NCI-H146 treated with DMSO at 0.1 percent for 48 hours (cell line): ENCODE data around the gene PTPRM.

Source experiments
- DNase-seq: peaks from one replicate; lab custom pipeline; 2025; ENCODE audit not compliant: unreplicated experiment; lab: John Stamatoyannopoulos, UW

PTPRM gene

DNA sequence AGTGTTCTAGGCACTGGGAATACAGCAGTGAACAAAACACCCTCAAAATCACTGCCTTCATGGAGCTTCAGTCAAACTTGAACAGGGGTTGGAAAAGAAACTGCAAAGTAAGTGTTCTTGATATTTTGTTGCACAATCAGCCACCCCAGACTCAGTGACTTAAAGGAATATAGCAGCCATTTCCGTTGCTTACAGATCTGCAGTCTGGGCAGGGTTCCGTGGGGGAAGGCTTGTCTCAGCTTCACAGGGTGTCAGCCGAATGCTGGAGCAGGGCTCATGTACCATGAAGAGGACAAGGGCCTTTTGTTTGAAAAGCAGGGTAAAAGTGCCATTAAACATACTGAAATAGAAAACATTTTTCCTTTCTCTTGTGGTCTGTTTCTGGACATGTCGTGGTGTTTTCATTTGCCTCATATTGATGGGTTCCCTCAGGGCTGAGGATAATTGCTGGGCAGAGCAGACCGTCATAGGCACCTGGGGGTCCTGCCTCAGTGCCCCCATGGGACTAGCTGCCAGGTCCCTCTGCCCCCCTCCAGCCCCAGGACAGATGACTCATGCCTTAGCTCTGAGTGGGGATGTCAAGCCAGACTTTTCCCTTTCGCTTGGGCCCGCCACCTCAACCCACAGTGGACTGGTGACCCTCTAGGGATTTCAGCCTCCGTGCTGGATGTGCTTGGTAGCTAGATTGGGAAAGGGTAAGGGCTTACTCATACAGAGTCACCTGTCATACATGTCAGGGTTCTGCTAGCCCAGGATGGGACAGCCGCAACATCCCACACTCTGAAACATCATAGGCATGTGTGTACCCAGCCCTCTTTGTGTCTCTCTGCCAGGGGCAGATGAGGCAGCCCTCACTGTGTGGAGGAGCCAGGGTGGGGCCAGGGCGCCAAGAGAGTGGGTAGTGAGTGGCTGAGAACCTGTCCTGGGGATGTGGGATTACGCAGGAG, 96.5 kb downstream of the PTPRM start:
- no peak for DNase-seq

DNA sequence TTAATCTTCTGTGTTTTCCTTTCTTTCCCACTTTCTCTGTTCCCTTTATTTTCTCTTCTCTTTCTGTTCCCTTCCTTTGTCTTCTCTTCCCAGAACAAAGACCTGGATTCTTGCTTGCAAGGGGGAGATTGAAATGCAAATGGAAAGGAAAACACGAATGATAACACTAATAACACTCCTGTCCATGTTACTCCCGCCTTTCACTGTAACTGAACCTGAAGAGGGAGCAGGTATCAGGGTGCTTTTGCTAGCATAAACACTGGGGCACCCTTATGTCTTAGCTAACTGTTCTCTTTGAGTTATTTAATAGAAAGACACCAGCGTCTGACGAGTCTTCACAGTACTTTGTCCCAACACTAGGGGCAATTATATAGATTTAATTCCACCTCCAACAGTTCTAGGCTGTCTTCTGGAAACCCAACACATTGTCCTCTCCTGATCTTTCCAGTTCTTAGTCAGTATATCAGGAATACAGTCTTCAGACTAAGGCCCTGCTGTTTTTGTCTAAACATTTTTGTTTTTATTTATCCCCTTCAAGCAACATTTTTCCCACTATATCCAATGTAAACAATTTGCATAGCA, 99.2 kb downstream of the PTPRM start:
- DNase-seq: no peak

GRCh38 chr18:7668392-7668791, 101.3 kb downstream of the PTPRM start:
- DNase-seq: no peak

DNA sequence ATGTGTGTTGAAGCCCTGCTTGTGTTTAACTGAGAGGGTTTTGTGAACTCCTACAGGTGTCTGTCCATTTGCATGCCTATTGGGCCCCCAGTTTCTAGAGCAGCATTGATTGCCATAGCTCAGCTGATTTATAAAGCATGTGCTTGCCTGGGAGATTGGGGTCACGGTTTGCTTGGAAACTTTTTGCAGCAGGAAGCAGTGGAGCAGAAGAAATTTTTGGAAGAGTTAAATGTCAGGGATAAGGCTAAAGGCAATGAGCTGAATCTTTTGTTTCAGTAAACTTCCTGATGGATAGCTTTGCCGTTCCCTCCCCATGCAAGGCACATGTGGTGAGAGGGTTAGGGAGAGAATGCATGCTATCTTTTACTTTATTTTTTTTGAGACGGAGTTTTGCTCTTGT, 102.2 kb downstream of the PTPRM start:
- DNase-seq: no peak

DNA sequence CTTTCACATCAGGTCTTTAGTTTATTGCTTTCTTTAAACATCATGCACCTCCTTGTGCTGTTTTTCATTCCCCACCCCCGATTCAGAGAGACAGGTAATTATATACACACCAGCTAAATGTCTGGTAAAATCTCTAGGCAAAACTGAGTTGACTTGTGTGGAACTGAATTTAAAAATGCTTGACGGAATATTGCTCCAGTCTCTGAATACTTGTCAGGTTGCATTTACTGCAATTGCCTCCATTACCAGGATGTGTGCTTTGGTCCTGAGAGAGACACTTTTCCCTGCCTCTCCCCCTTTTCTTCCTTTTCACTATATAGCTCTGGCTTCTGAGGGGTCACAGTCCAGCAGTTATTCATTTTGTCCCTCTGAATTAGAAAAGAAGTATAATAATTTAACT, 104.0 kb downstream of the PTPRM start:
- DNase-seq: no peak

- no peak for DNase-seq
Measured at GRCh38 chr18:7676253-7676873, 109.2 kb downstream of the PTPRM start.

- DNase-seq: no peak
Measured at GRCh38 chr18:7677001-7677400, 109.9 kb downstream of the PTPRM start.

DNA sequence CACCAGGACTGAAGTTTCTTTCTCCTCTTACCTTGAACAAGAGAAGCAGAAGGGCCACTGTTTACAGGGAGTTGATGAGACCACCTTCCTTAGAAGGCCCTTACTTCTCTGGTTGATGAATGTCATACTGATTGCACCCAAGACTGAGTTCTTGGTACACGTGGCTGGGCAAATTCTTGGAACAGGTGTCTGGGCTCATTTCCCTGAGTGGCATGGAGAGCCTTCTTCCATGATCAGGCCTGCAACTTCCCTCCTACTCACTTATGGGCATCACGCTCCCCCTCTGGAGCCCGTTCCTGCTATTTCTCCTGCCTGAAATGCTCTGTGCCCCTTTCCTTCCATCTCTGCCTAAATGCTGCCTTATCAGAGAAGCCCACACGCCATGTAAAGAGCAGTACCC, 110.3 kb downstream of the PTPRM start:
- DNase-seq: no peak

GRCh38 chr18:7678389-7678788, 111.3 kb downstream of the PTPRM start:
- no peak for DNase-seq

GRCh38 chr18:7678801-7679200, 111.7 kb downstream of the PTPRM start:
- no peak for DNase-seq

DNA sequence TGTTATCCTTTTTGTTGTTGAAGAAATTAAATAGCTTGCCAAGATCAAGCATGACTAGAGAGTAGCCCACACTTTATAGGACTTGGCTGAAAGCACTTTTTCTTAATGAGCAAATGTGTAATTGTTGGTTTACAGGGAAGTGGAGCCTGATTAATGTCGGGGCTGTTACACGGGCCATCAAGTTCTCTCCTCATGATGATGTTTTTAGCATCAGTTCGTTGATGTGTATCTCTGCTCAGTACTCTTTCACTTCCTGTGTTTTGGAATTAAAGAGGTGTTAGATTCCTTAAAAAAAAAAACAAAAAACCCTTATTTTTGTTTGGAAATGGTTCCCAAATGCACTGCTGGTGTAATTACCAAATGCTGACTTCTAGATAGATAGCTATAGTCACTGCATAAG, 114.2 kb downstream of the PTPRM start:
- no peak for DNase-seq

DNA sequence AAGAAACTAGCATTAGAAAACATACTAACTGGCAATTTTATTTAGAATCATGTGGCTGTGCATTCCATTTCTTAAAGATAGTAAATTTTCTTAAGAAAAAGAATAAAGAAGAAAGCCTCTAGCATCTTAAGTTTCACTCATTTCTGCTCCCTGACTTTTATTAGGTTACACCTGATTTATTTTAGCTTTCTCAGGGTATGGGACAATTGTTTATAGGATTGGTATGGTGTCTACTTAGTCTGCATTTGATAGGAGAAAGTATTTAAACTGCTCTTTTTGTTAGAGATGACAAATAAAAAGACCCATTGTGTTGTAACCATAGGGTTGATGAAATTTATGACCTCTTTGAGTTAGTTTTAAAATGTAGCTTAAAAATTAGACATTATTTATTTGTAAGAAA, 115.2 kb downstream of the PTPRM start:
- no peak for DNase-seq

- no peak for DNase-seq
Measured at GRCh38 chr18:7683753-7684152, 116.6 kb downstream of the PTPRM start.

DNA sequence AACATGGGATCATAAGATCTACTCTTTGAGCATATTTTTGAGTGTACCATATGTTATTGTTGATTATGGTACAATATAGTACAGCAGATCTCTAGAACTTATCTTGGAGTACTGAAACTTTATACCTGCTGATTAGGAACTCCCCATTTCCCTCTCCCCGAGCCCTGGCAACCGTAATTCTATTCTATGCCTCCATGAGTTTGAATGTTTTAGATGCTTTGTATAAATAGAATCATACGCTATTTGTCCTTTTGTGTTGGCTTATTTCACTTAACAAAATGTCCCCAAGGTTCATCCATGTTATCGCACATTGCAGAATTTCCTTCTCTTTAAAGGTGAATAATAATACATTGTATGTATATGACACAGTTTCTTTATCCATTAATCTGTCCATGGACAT, 117.2 kb downstream of the PTPRM start:
- no peak for DNase-seq

GRCh38 chr18:7684966-7685365, 117.8 kb downstream of the PTPRM start:
- no peak for DNase-seq

- DNase-seq: no peak
Measured at GRCh38 chr18:7686278-7686677, 119.2 kb downstream of the PTPRM start.

DNA sequence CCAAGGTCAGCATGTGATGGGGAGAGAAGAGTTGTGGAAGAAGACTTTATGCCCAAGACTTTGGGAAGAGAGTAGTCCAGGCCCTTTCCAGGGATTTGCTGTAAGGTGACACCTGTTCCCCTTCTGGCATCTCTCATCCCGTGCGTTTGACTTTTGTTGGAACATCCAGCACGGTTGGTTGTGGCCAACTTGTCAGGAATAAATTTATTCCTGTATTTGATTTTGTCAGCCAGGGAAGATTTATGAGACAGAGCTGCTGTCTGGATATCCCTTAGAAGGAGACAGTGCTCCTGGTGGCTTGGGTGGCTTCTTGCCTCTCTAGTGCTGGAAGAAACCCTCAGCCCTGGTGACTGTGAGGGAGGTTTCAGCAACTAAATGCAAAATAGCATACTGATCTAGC, 121.5 kb downstream of the PTPRM start:
- no peak for DNase-seq

GRCh38 chr18:7691206-7691605, 124.1 kb downstream of the PTPRM start:
- DNase-seq: no peak

DNA sequence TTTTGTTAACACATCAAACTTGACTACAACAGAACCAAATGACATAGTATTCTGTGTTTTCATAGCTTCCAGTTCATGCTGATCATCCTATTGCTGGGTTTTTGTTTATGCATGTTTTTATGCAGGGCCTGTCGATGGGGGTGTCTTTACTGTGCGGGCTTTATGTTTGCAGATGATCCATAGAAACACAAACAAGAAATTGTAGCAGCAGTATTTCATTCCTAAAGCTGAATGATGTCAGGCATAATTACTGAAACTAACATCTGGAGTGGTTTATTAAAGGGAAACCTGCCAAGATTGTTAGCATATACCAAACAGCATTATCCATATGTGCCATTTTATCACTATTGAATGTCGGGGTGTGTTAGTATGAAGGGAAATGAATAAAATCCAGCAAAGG, 129.7 kb downstream of the PTPRM start:
- DNase-seq: no peak

DNA sequence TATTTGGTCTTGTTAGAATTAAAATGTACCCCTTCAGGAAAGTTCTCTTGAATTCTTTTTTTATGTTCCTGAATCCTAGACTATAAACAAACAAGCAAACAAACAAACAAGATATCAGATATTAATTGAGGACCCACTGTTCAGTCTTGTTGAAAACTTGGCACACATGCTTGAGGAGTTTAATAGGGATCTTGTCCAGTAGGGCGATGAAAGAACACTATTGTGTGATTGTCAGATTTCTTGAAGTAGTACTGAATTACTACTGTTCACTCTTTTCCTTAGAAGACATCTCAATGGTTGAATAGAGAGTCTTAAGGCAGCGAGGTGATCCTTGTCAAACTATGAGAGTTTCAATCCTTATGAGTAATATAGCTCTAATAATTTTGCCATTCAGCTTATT, 130.2 kb downstream of the PTPRM start:
- DNase-seq: no peak

DNA sequence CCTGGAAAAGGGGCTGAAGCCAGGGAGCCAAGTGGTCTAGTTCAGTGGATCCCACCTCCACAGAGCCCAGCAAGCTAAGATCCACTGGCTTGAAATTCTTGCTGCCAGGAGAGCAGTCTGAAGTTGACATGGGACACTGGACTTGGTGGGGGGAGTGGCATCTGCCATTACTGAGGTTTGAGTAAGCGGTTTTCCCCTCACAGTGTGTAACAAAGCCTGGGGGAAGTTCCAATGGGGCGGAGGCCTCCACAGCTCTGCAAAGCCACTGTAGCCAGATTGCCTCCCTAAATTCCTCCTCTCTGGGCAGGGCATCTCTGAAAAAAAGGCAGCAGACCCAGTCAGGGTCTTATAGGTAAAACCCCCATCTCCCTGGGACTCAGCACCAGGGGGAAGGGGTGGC, 144.4 kb downstream of the PTPRM start:
- DNase-seq: no peak

DNA sequence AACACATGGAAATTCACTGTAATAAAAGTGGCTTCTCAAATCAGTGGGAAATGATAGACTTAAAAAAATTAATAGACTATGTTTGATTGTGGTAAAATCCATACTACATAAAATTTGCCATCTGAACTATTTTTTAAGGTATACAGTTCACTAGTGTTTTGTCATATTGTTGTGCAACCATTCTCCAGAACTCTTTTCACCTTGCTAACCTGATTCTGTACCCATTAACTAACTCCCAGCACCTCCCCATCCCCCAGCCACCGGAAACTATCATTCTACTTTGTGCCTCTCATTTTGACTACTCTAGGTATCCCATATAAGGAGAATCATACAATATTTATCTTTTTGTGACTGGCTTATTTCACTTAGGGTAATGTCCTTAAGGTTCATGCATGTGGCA, 153.3 kb downstream of the PTPRM start:
- DNase-seq: no peak
